Spleen (tissue), 7 donors: ENCODE results near the gene COL9A3.

Experiments
- CTCF ChIP-seq, 11 experiments: fragments of 200-600 bp in 7 of 11; fragments of 450-650 bp in 4 of 11; sonication (generic) in 4 of 11; IDR thresholded peaks in 8 of 11; conservative IDR thresholded peaks in 3 of 11; 1 replicate in 7 of 11; 2 replicates in 4 of 11; pipeline versions ENCODE4 v1.4.0 to v1.8.0; 2016 to 2021; ENCODE audit warnings: antibody characterized with exemption in 11 of 11, inconsistent platforms in 4 of 11, mild to moderate bottlenecking in 1 of 11
- POLR2A ChIP-seq, 3 donors: fragments of 450-650 bp; IDR thresholded peaks; one replicate each; pipeline ENCODE4 v1.5.1; 2017; ENCODE audit warnings: antibody characterized with exemption in 3 of 3, mild to moderate bottlenecking in 1 of 3
- POLR2AphosphoS5 ChIP-seq, 3 donors: sonication (generic); formaldehyde crosslinking; IDR thresholded peaks; one replicate each; pipeline ENCODE4 v1.5.1; 2017; ENCODE audit warnings: antibody characterized with exemption in 3 of 3
- donor health status: DM: no; HTN: no; CAD: no; lungs with moderate emphysema.
- donor health status: DM: no; HTN: no; CAD: no.
- donor health status: DM: no; HTN: no; CAD: no.

- TF ChIP-seq CTCF (IDR thresholded peaks at IDR 0.05 in 8 of 11, conservative IDR thresholded peaks at IDR 0.05 in 3 of 11) (no peak), POLR2A (IDR thresholded peaks at IDR 0.05) (no peak), POLR2AphosphoS5 (IDR thresholded peaks at IDR 0.05) (no peak)
Observed at GRCh38 chr20:62830821-62831220, 14.0 kb downstream of the COL9A3 start.
